ENCODE results near the gene SPOCD1. TPM values are rescaled to one million over a fixed set of nuclear protein-coding genes. Genes with fewer than 3 reads are reported as not detected.

Gene SPOCD1
- total RNA-seq, 1 donor: 3.4 TPM

DNA sequence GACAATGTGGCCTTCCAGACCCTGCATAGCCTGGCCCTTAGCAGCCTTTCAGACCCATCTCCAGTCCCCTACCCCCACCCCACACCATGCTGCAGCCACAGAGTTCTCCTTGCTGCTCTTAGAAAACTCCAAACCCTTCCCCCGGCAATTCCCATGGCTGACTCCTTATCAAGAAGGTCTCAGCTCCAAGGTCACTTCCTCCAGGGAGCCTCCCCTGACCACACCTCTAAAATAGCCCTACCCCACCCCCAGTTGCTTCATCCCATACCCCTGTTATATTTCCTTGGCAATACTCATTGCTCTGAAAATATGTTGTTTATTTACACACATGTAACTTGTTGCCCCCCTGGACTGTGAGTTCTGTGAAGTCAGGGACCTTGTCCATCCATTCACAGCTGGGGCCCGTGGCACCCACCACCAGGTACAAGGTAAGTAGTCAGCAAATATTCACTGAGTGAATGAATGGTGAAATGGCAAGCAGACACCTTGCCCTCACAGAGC, 47.4 kb downstream of the SPOCD1 start:
- Histone ChIP-seq H3K4me3 (ENCODE audit: low read length) (no peak overlapping the region), H3K9me3 (ENCODE audit: low read depth, low read length) (no peaks in the 10 kb centered on the region), H3K27me3 (ENCODE audit: insufficient read depth, low read length) (peaks cover 31% of the 10 kb centered on the region), H3K4me1 (ENCODE audit: insufficient read depth, low read length) (peaks cover 39% of the 10 kb centered on the region)

DNA sequence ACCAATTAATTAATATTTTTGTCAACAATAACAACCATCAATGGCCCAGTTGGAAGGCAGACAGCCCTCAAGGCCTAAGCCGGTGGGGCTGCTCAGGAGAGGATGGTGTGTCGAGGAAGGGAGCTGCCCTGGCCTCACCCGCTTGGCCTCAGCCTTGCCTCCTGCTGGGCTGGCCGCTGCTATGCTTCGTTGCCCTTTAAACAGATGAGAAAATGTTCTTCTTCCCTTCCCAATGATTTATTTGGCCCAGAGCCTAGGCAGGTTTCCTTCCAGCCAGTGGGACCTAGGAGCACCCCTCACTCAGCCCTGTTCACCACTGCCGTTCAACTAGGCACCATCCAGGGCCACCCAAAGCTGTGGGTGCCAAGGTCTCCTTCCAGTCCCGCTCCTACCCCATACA, 48.6 kb downstream of the SPOCD1 start:
- Histone ChIP-seq H3K9me3 (ENCODE audit: low read depth, low read length) (no peaks in the 10 kb centered on the region), H3K4me3 (ENCODE audit: low read length) (no peak overlapping the region), H3K4me1 (ENCODE audit: insufficient read depth, low read length) (peaks cover 39% of the 10 kb centered on the region), H3K27me3 (ENCODE audit: insufficient read depth, low read length) (peaks cover 31% of the 10 kb centered on the region)

DNA sequence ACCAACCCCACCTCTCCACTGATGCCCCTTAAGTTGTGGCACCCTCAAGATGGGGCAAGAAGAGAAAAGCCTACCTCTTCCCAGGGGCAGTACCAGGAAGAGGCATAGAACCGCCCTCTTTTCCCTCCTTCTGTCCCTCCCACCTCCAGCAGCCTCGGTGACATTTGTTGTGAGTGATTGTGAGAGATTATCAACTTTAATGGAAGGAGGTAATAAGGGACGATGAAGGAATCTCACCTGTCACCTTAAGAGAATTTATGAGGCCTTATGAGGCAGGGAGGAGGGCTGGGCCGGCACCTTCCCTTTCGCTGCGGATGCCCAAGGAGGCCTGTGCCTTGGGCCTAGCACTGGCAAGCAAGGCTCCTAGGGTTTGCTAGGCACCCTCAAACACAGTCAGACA, 50.3 kb downstream of the SPOCD1 start:
- Histone ChIP-seq H3K4me1 (ENCODE audit: insufficient read depth, low read length) (peaks cover 49% of the 10 kb centered on the region), H3K9me3 (ENCODE audit: low read depth, low read length) (no peaks in the 10 kb centered on the region), H3K27me3 (ENCODE audit: insufficient read depth, low read length) (peaks cover 36% of the 10 kb centered on the region), H3K4me3 (ENCODE audit: low read length) (no peak overlapping the region)

DNA sequence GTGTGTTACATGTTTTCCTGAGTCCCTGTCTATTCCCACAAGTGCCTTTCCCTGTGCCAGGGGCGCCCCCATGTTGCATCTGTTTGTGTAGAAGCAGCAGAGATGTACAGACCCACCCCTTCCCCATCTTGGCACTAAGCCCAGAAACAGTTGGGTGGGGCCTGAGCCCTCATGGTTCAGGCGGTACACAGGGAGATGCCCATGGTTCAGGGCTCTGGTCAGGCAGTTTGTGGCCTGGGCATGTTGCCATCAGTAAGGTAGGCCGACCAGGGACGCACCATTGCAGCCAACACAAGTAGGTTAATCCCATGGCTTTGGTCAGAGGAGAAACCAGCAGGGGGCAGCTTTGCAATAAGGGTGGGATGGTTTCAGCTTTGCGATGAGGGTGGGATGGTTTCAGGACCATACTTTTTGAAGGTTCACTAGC, 50.8 kb downstream of the SPOCD1 start:
- H3K9me3 ChIP-seq (ENCODE audit: low read depth, low read length): no peaks in the 10 kb centered on the region
- peaks cover 39% of the 10 kb centered on the region for H3K27me3 ChIP-seq (ENCODE audit: insufficient read depth, low read length)
- H3K4me1 ChIP-seq (ENCODE audit: insufficient read depth, low read length): peaks cover 49% of the 10 kb centered on the region
- H3K4me3 ChIP-seq (ENCODE audit: low read length): no peak overlapping the region

DNA sequence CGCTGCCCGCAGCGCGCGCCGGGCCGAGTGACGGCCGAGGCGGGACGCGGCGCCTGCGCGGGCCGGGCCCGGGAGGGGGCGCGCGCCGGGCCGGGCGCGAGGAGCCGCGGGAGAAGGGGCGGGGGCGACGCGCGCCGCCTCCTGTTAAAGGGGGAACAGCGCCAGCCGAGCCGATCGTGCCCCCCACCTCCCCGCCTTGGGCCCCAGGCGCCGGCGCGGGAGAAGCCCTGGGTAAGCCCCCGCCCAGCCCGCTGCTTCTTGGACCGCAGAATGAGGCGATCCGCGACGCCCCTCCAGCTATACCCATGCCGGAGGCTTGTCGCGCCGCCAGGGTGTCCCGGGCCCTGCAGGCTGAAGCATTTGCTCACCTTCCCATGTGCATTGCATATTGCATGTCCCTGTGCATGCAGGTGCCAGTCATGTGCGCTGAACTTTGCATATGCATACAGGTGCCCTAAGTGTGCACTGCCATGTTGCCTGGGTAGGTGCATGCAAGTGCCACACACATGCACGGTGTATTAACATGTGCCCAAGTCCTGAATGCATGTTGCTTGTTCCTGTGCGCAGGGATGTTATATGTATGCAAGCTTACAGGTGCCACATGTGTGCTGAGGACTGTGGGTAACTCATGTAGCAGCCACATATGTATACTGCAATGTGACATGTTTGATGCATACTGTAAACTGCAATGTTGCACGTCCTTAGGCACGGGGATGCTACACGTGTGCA, 51.3 kb downstream of the SPOCD1 start, which contains the start of gene ADGRB2:
TSS of gene ADGRB2 (minus strand) at position 29 of the 729 bp plus-strand sequence. CDS start 7,119 bp downstream, outside the sequence.
- Histone ChIP-seq H3K4me3 (ENCODE audit: low read length) (no peak within 1 kb of the TSS), H3K4me1 (ENCODE audit: insufficient read depth, low read length) (peaks cover 44% of the 10 kb centered on the region), H3K9me3 (ENCODE audit: low read depth, low read length) (no peaks in the 10 kb centered on the region), H3K27me3 (ENCODE audit: insufficient read depth, low read length) (peaks cover 40% of the 10 kb centered on the region)

DNA sequence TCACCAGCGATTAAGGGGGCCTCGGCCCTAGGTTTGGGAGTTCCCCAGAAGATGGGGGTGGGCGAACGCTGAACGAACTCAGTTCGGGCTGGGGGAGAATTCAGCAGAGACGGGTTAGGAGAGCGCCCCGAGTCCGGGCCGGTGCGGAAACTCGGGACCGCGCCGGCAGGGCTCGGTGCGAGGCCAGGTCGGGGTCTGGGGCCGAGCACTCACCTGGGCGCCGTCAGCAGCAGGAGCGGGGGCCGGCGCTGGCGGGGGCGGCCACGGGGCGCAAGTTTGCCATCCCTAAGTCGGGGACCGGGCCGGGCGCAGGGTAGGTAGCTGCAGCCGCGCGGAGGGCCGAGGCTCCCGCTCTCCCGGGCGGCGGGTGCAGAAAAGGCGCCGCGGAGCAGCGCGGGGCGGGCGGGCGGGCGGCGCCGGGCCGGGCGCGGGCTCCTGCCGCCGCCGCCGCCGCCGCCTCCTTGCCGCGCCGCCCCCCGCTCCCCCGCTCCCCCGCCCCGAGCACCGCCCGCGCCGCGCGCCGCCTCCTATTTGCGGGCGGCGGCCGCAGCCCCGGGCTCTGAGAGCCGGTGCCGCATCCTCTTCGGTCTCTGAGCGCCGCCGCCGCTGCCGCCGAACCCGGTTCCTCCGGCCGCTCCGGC, 52.0 kb downstream of the SPOCD1 start:
- Histone ChIP-seq H3K4me1 (ENCODE audit: insufficient read depth, low read length) (peaks cover 37% of the 10 kb centered on the region), H3K27me3 (ENCODE audit: insufficient read depth, low read length) (peaks cover 40% of the 10 kb centered on the region), H3K4me3 (ENCODE audit: low read length) (no peak overlapping the region), H3K9me3 (ENCODE audit: low read depth, low read length) (no peaks in the 10 kb centered on the region)

DNA sequence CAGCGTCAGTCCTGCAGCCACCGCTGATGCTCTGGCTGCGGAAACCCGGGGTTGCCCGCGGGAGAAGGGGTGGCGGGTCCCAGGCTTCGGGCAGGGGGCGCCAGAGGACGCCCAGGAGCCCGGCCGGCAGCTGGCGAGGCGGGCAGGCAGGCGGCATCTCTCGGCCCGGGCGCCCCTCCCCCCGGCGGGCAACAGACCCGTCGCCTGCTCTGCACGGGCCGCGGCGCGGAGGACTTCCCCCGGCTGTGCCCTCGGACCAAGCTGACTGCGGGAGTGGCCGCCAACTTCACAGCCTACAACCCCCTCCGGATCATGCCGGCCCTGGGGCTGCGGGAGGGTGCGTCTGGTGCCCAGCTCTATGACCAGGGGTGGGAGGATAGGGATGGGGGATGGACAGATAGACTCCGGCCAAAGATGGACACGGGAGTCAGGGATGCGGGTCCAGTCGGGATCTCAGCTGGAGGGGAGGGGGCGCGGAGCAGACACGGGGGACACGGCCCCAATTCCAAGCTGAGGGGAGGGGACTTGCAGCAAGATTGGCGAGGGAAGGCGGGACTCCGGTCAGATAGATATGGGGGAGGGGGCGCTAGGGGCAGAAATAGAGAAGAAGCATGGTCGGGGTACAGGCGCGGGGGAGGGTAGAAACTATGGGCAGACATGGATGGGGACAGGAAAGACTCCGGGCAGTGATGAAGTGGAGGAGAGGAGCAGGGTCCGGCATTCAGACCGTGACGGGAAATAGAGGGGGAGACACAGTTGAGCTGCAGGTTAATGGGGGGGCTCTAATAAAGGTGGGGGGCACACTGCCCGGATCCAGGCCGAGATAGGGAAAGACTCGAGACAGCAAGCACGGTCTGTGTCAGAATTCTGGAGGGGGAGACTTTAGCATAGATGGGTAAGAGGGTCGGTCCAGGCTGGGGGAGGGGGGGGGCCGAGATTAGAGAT, 52.8 kb downstream of the SPOCD1 start:
- no peak overlapping the region for H3K4me3 ChIP-seq (ENCODE audit: low read length)
- H3K4me1 ChIP-seq (ENCODE audit: insufficient read depth, low read length): peaks cover 37% of the 10 kb centered on the region
- H3K9me3 ChIP-seq (ENCODE audit: low read depth, low read length): no peaks in the 10 kb centered on the region
- peaks cover 40% of the 10 kb centered on the region for H3K27me3 ChIP-seq (ENCODE audit: insufficient read depth, low read length)

DNA sequence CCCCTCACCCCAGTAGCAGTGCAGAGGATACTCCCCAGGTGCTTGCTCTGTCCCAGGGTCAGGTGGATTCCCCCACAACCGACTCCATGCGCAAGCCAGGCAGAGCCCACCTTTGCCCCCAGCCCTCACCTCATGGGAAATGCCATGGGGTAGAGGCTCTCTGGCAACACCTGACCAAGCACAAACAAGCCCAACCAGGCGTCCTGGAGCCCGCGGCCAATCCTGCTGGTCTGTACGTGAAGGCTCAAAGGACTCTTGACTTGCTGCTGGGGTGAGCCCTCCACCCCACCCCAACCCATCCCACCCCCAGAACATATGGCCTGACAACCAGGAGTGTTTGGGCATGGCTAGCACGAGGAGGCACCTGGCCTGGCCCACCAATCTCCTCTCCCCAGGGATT, 53.5 kb downstream of the SPOCD1 start:
- no peak overlapping the region for H3K4me3 ChIP-seq (ENCODE audit: low read length)
- H3K27me3 ChIP-seq (ENCODE audit: insufficient read depth, low read length): peaks cover 40% of the 10 kb centered on the region
- peaks cover 37% of the 10 kb centered on the region for H3K4me1 ChIP-seq (ENCODE audit: insufficient read depth, low read length)
- H3K9me3 ChIP-seq (ENCODE audit: low read depth, low read length): no peaks in the 10 kb centered on the region

DNA sequence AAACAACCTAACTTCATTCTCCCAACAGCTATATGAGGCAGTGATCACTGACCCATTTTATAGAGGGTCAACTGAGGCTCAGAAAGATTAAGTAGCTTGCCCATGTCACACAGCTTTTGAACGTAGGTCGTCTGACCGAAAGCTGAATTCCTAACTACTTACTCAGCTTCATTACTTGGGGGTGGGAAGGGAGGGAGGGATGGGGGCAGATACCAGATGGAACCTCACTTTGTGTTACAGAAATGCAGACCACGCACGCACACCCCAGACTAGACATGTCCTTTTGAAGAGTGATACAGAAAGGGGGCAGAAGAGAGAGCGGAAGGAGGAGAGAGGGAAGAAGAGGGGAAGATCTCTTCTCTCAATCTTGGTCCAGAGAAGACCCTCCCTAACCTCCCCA, 53.9 kb downstream of the SPOCD1 start:
- H3K9me3 ChIP-seq (ENCODE audit: low read depth, low read length): no peaks in the 10 kb centered on the region
- peaks cover 37% of the 10 kb centered on the region for H3K4me1 ChIP-seq (ENCODE audit: insufficient read depth, low read length)
- no peak overlapping the region for H3K4me3 ChIP-seq (ENCODE audit: low read length)
- H3K27me3 ChIP-seq (ENCODE audit: insufficient read depth, low read length): peaks cover 40% of the 10 kb centered on the region

DNA sequence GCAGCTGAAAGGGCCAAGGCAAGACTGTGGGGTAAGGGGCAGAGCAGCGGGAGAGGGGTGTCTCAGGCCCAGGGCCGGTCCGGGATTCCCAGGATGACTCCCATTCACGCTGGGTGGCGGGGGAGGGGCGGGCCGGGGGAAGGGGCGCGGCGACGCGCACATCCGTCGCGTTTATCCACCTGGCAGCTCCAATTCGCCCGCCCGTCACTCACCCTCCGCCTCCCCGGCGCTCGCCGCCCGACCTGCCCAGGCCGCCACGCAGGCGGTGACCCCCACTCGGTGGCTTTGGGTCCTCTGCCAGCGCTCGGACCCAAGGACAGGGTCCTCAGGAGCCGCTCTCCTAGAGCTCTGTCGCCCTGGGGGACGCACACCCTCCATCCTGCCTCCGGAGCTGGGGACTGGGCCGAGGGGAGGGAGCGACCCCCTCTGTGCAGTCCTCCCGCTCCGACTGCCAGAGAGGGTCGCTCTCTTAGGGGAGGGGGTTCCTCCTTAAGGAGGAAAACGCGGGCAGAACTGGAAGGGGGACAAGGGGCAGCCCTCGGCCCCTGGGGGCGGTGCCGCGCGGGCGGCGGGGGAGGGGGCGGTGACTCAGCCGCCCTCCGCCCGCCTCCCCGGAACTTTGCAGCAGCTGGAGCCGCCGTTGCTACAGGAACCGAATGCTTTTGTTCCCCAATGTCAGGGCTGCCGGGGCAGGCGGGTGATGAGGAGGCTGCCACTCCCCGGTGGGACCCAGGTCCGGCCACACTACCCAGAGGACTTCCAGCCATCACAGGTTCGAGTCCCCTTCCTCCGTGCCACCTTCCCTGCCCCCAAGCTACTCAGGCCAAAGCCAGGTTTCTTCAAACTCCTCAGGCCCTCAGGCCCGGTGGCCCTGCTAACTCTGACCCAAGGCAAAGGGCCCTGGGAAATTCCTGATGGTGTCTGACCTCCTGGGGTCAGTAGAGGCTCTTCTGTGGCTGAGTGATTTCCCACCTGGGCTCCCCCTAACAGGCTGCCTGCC, 55.1 kb downstream of the SPOCD1 start:
- H3K4me3 ChIP-seq (ENCODE audit: low read length): peak overlapping the region; percentile 37
- H3K4me1 ChIP-seq (ENCODE audit: insufficient read depth, low read length): peaks cover 37% of the 10 kb centered on the region
- H3K27me3 ChIP-seq (ENCODE audit: insufficient read depth, low read length): peaks cover 40% of the 10 kb centered on the region
- H3K9me3 ChIP-seq (ENCODE audit: low read depth, low read length): no peaks in the 10 kb centered on the region

DNA sequence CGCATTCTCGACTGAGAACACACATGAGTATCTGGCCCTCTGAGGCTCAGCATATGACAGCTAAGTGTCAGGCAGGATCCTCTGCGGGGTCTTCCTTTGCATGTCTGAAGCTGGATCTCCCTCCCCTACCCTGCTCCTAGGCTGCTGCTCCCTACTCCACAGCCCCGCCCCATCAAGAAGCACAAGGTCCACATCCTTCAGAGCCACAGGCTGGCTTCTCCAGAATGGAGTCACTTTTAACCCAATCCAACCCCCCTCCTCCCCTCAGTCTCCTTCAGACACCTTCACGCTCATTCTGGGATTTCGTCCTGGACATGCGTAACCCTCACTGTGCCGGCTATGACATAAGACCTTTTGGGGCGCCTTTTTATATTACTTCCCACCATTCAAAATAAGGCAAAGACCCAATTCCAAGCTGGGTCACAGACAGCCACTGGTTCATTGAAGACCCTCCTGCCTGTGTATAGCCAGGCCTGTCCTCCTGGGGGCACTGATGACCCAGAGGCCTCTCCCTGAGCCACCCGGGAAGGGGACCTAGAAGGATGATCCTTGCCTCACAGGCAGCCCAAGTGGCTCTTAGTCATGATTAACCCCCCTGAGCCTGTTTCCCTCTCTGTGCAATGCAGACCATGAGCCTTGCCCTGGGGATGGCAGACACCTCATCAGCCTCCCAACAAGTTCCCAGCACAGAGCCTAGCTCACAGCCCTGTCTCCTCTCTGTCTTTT, 56.4 kb downstream of the SPOCD1 start:
- no peaks in the 10 kb centered on the region for H3K9me3 ChIP-seq (ENCODE audit: low read depth, low read length)
- no peak overlapping the region for H3K4me3 ChIP-seq (ENCODE audit: low read length)
- peaks cover 32% of the 10 kb centered on the region for H3K27me3 ChIP-seq (ENCODE audit: insufficient read depth, low read length)
- H3K4me1 ChIP-seq (ENCODE audit: insufficient read depth, low read length): peaks cover 33% of the 10 kb centered on the region

DNA sequence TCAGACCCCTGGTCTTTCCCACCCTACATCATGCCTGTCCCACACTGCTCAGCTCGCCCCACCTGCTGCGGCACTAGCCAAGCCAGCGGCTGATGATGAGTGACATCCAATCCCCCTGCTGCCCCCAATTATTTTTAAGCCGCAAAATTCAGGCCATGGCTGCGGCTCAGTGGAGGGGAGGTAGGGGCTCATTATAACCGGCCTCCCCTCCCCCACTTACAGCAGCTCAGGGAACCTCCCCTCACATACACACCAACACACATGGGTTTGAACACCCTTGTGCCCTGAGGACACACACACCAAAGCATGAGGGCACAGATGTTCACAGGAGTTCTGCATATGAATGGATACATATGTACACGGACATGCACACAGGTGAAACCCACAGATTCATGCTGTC, 57.0 kb downstream of the SPOCD1 start:
- Histone ChIP-seq H3K4me3 (ENCODE audit: low read length) (no peak overlapping the region), H3K9me3 (ENCODE audit: low read depth, low read length) (no peaks in the 10 kb centered on the region), H3K27me3 (ENCODE audit: insufficient read depth, low read length) (peaks cover 32% of the 10 kb centered on the region), H3K4me1 (ENCODE audit: insufficient read depth, low read length) (peaks cover 31% of the 10 kb centered on the region)

DNA sequence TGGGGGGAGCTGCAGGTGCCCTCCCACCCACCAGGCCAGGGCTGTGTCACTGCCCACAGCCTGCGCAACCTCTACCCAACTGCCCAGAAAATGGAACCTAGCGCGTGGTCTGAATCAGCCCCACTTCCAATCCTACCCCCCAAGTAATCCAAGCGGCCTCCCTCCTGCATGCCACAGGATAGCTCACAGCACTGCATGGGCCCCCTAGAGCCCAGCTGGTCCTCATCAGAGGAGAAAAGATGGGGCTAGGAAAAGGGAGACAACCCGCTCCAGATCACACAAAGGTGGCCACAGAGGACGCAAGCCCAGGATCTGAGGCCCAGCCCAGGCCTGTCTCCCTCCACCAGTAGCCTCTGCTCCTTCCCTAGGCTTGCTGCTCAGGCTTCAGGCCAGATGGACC, 57.8 kb downstream of the SPOCD1 start:
- Histone ChIP-seq H3K9me3 (ENCODE audit: low read depth, low read length) (no peaks in the 10 kb centered on the region), H3K4me3 (ENCODE audit: low read length) (no peak overlapping the region), H3K4me1 (ENCODE audit: insufficient read depth, low read length) (peaks cover 24% of the 10 kb centered on the region), H3K27me3 (ENCODE audit: insufficient read depth, low read length) (peaks cover 28% of the 10 kb centered on the region)
